Measurements from ENCODE around the gene SLC35B2. TPM values are rescaled to one million over a fixed set of nuclear protein-coding genes. Genes with fewer than 3 reads are reported as not detected.

Gene SLC35B2
- total RNA-seq, 1 donor from 2014 or later, result 52.9 TPM

GRCh38 chr6:44298055-44298803 lies 40.9 kb upstream of the SLC35B2 start:
- DNase-seq (ENCODE audit: low read depth), result no peak
- FAIRE-seq, result no peak
- no peak overlapping the region for H3K4me3 ChIP-seq (ENCODE audit: low read depth, low read length)
- TF ChIP-seq CTCF (IDR thresholded peaks at IDR 0.05; ENCODE audit: insufficient read depth, low read length, severe bottlenecking), result no peak
- H3K36me3 ChIP-seq (ENCODE audit: control insufficient read depth, insufficient read depth, low read length), result peaks cover 21% of the 10 kb centered on the region
- H3K27me3 ChIP-seq (ENCODE audit: control insufficient read depth, insufficient read depth, low read length), result peaks cover 13% of the 10 kb centered on the region

- DNase-seq (ENCODE audit: low read depth), result no peak
- H3K36me3 ChIP-seq (ENCODE audit: control insufficient read depth, insufficient read depth, low read length), result peaks cover 12% of the 10 kb centered on the region
- H3K4me3 ChIP-seq (ENCODE audit: low read depth, low read length), result peak overlapping the region; percentile 31
- peaks cover 13% of the 10 kb centered on the region for H3K27me3 ChIP-seq (ENCODE audit: control insufficient read depth, insufficient read depth, low read length)
- TF ChIP-seq CTCF (IDR thresholded peaks at IDR 0.05; ENCODE audit: insufficient read depth, low read length, severe bottlenecking), result no peak
- no peak for FAIRE-seq
Measured at GRCh38 chr6:44297063-44298038, 40.0 kb upstream of the SLC35B2 start.

GRCh38 chr6:44294832-44295791 lies 37.8 kb upstream of the SLC35B2 start:
- no peak for TF ChIP-seq CTCF (IDR thresholded peaks at IDR 0.05; ENCODE audit: insufficient read depth, low read length, severe bottlenecking)
- peaks cover 13% of the 10 kb centered on the region for H3K27me3 ChIP-seq (ENCODE audit: control insufficient read depth, insufficient read depth, low read length)
- H3K4me3 ChIP-seq (ENCODE audit: low read depth, low read length), result no peak overlapping the region
- H3K36me3 ChIP-seq (ENCODE audit: control insufficient read depth, insufficient read depth, low read length), result peaks cover 1% of the 10 kb centered on the region
- FAIRE-seq, result no peak
- DNase-seq (ENCODE audit: low read depth), result no peak

- peaks cover 13% of the 10 kb centered on the region for H3K27me3 ChIP-seq (ENCODE audit: control insufficient read depth, insufficient read depth, low read length)
- FAIRE-seq, result no peak
- H3K36me3 ChIP-seq (ENCODE audit: control insufficient read depth, insufficient read depth, low read length), result no peaks in the 10 kb centered on the region
- no peak for DNase-seq (ENCODE audit: low read depth)
- no peak for TF ChIP-seq CTCF (IDR thresholded peaks at IDR 0.05; ENCODE audit: insufficient read depth, low read length, severe bottlenecking)
- H3K4me3 ChIP-seq (ENCODE audit: low read depth, low read length), result no peak overlapping the region
Measured at GRCh38 chr6:44292661-44293365, 35.5 kb upstream of the SLC35B2 start.

- FAIRE-seq (no peak), DNase-seq (ENCODE audit: low read depth) (no peak)
- no peak for TF ChIP-seq CTCF (IDR thresholded peaks at IDR 0.05; ENCODE audit: insufficient read depth, low read length, severe bottlenecking)
- Histone ChIP-seq H3K36me3 (ENCODE audit: control insufficient read depth, insufficient read depth, low read length) (no peaks in the 10 kb centered on the region), H3K4me3 (ENCODE audit: low read depth, low read length) (no peak overlapping the region), H3K27me3 (ENCODE audit: control insufficient read depth, insufficient read depth, low read length) (peaks cover 12% of the 10 kb centered on the region)
Measured at GRCh38 chr6:44291841-44292240, 34.5 kb upstream of the SLC35B2 start.

Data from bronchial epithelial cell (primary cell).